HEK293 (cell line): ENCODE measurements around the gene PSMD2.

Experiments used
- CTCF ChIA-PET: fragments of 350-600 bp; formaldehyde crosslinking; extraction: SDS; loops from one replicate; lab custom pipeline; 2021; ENCODE audit warnings: antibody characterized with exemption; lab: Yijun Ruan, JAX
- POLR2A ChIA-PET: fragments of 300-600 bp; formaldehyde crosslinking; extraction: SDS; loops from one replicate; lab custom pipeline; 2020; ENCODE audit warnings: antibody characterized with exemption, inconsistent platforms; lab: Yijun Ruan, JAX
- H3K27ac ChIP-seq: fragments of 200-500 bp; sonication (Bioruptor generic); 2 replicates; pipeline ENCODE4 v1.5.1; 2014; ENCODE audit warnings: low read depth, low read length, control low read depth, inconsistent platforms; ENCODE audit errors: extremely low read depth
- H3K36me3 ChIP-seq, 2 experiments: fragments of 200-500 bp in 1 of 2; sonication (Bioruptor generic) in 1 of 2; 1 replicate in 1 of 2; 2 replicates in 1 of 2; pipeline ENCODE4 v1.5.1; 2014 to 2017; ENCODE audit warnings: inconsistent platforms in 2 of 2, low read length in 2 of 2; ENCODE audit not compliant: control insufficient read depth in 2 of 2, insufficient read depth in 1 of 2
- H3K4me1 ChIP-seq: fragments of 200-500 bp; sonication (Bioruptor generic); 2 replicates; pipeline ENCODE4 v1.5.1; 2014; ENCODE audit warnings: mild to moderate bottlenecking, low read length, inconsistent platforms; ENCODE audit not compliant: control insufficient read depth, insufficient read depth
- H3K4me3 ChIP-seq: 2 replicates; pipeline ENCODE4 v1.5.1; 2011; ENCODE audit warnings: low read depth, mild to moderate bottlenecking, control low read depth, low read length, moderate library complexity
- H3K9me3 ChIP-seq: fragments of 200-500 bp; sonication (Bioruptor generic); 2 replicates; pipeline ENCODE4 v1.5.1; 2014; ENCODE audit warnings: low read depth, low read length, inconsistent platforms; ENCODE audit not compliant: control insufficient read depth, insufficient read depth
- CTCF ChIP-seq: fragments of 450-650 bp; formaldehyde crosslinking; IDR thresholded peaks from 2 replicates; pipeline ENCODE4 v1.5.1; 2016; ENCODE audit warnings: missing biosample characterization, missing genetic modification characterization
- FEZF1 ChIP-seq: fragments of 450-650 bp; formaldehyde crosslinking; IDR thresholded peaks from 2 replicates; pipeline ENCODE4 v1.5.1; 2016; ENCODE audit warnings: missing biosample characterization, missing genetic modification characterization
- GLIS1 ChIP-seq: fragments of 450-650 bp; formaldehyde crosslinking; IDR thresholded peaks from 2 replicates; pipeline ENCODE4 v1.5.1; 2016; ENCODE audit warnings: missing biosample characterization, missing genetic modification characterization
- KLF17 ChIP-seq: fragments of 450-650 bp; formaldehyde crosslinking; IDR thresholded peaks from 2 replicates; pipeline ENCODE4 v1.5.1; 2016; ENCODE audit warnings: missing biosample characterization, missing genetic modification characterization
- PRDM1 ChIP-seq: fragments of 450-650 bp; formaldehyde crosslinking; IDR thresholded peaks from 2 replicates; pipeline ENCODE4; 2016; ENCODE audit warnings: missing biosample characterization, missing genetic modification characterization
- SP2 ChIP-seq: fragments of 450-650 bp; formaldehyde crosslinking; IDR thresholded peaks from 2 replicates; pipeline ENCODE4 v1.5.1; 2016; ENCODE audit warnings: missing biosample characterization, missing genetic modification characterization
- ZBTB48 ChIP-seq: fragments of 450-650 bp; formaldehyde crosslinking; IDR thresholded peaks from 2 replicates; pipeline ENCODE4 v1.5.1; 2016; ENCODE audit warnings: missing biosample characterization, missing genetic modification characterization
- ZNF366 ChIP-seq: fragments of 450-650 bp; formaldehyde crosslinking; conservative IDR thresholded peaks from 2 replicates; pipeline ENCODE4 v1.5.1; 2016; ENCODE audit warnings: missing biosample characterization, missing genetic modification characterization
- ZNF404 ChIP-seq: fragments of 450-650 bp; formaldehyde crosslinking; IDR thresholded peaks from 2 replicates; pipeline ENCODE4 v1.5.1; 2017; ENCODE audit warnings: missing biosample characterization, missing genetic modification characterization
- ZNF48 ChIP-seq: fragments of 450-650 bp; formaldehyde crosslinking; IDR thresholded peaks from 2 replicates; pipeline ENCODE4 v1.5.1; 2016; ENCODE audit warnings: missing biosample characterization, missing genetic modification characterization
- ZNF510 ChIP-seq: fragments of 450-650 bp; formaldehyde crosslinking; IDR thresholded peaks from 2 replicates; pipeline ENCODE4 v1.5.1; 2018; ENCODE audit warnings: mild to moderate bottlenecking, missing genetic modification characterization, missing biosample characterization; ENCODE audit not compliant: insufficient replicate concordance
- ZSCAN4 ChIP-seq: fragments of 450-650 bp; formaldehyde crosslinking; IDR thresholded peaks from 2 replicates; pipeline ENCODE4 v1.5.1; 2017; ENCODE audit warnings: missing biosample characterization, missing genetic modification characterization
- TF ChIP-seq, protein P1 (sequence below): fragments of 450-650 bp; formaldehyde crosslinking; IDR thresholded peaks from 2 replicates; pipeline ENCODE4 v1.5.1; 2016; ENCODE audit warnings: missing biosample characterization, missing genetic modification characterization
- TF ChIP-seq, protein P2 (sequence below): fragments of 450-650 bp; formaldehyde crosslinking; IDR thresholded peaks from 2 replicates; pipeline ENCODE4 v1.5.1; 2016; ENCODE audit warnings: missing biosample characterization, missing genetic modification characterization
- TF ChIP-seq, protein P3 (sequence below): fragments of 450-650 bp; formaldehyde crosslinking; IDR thresholded peaks from 2 replicates; pipeline ENCODE4 v1.5.1; 2016; ENCODE audit warnings: missing biosample characterization, missing genetic modification characterization
- TF ChIP-seq, protein P4 (sequence below): fragments of 450-650 bp; formaldehyde crosslinking; IDR thresholded peaks from 2 replicates; pipeline ENCODE4 v1.5.1; 2016; ENCODE audit warnings: missing biosample characterization, missing genetic modification characterization, low read depth

The PSMD2 gene

GRCh38 chr3:184344579-184345316 is 45.7 kb downstream of the PSMD2 start:
- Histone ChIP-seq H3K36me3 (peaks cover 0 to 56% of the 10 kb centered on the region in 2 experiments; a peak in 1 of 3 replicates), H3K4me1 (no peaks in the 10 kb centered on the region), H3K9me3 (no peaks in the 10 kb centered on the region), H3K27ac (no peak overlapping the region), H3K4me3 (no peak overlapping the region)
- ChIA-PET POLR2A (interaction anchor here (1.5 kb wide), 2 partner anchors 16 to 18 kb away, joined by 5 to 6 read pairs; no protein-coding TSS in a partner anchor), CTCF (interaction anchor here (0.7 to 3.1 kb wide), 3 partner anchors 11 to 169 kb away, joined by 3 to 13 read pairs (median 3); partner anchors contain the start of genes CLCN2 and POLR2H)
- TF ChIP-seq ZBTB48 (no peak), GLIS1 (peak; percentile 46; the same call in 1 of the 2 replicates), FEZF1 (tag by site-specific recombination) (no peak), ZNF48 (tag by site-specific recombination) (no peak)
- TF ChIP-seq, protein P1, sequence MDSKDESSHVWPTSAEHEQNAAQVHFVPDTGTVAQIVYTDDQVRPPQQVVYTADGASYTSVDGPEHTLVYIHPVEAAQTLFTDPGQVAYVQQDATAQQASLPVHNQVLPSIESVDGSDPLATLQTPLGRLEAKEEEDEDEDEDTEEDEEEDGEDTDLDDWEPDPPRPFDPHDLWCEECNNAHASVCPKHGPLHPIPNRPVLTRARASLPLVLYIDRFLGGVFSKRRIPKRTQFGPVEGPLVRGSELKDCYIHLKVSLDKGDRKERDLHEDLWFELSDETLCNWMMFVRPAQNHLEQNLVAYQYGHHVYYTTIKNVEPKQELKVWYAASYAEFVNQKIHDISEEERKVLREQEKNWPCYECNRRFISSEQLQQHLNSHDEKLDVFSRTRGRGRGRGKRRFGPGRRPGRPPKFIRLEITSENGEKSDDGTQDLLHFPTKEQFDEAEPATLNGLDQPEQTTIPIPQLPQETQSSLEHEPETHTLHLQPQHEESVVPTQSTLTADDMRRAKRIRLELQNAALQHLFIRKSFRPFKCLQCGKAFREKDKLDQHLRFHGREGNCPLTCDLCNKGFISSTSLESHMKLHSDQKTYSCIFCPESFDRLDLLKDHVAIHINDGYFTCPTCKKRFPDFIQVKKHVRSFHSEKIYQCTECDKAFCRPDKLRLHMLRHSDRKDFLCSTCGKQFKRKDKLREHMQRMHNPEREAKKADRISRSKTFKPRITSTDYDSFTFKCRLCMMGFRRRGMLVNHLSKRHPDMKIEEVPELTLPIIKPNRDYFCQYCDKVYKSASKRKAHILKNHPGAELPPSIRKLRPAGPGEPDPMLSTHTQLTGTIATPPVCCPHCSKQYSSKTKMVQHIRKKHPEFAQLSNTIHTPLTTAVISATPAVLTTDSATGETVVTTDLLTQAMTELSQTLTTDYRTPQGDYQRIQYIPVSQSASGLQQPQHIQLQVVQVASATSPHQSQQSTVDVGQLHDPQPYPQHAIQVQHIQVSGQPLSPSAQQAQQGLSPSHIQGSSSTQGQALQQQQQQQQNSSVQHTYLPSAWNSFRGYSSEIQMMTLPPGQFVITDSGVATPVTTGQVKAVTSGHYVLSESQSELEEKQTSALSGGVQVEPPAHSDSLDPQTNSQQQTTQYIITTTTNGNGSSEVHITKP: no peak
- TF ChIP-seq, protein P2, sequence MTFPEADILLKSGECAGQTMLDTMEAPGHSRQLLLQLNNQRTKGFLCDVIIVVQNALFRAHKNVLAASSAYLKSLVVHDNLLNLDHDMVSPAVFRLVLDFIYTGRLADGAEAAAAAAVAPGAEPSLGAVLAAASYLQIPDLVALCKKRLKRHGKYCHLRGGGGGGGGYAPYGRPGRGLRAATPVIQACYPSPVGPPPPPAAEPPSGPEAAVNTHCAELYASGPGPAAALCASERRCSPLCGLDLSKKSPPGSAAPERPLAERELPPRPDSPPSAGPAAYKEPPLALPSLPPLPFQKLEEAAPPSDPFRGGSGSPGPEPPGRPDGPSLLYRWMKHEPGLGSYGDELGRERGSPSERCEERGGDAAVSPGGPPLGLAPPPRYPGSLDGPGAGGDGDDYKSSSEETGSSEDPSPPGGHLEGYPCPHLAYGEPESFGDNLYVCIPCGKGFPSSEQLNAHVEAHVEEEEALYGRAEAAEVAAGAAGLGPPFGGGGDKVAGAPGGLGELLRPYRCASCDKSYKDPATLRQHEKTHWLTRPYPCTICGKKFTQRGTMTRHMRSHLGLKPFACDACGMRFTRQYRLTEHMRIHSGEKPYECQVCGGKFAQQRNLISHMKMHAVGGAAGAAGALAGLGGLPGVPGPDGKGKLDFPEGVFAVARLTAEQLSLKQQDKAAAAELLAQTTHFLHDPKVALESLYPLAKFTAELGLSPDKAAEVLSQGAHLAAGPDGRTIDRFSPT (tag by site-specific recombination): peak; percentile 42

GRCh38 chr3:184345317-184346144 is 46.5 kb downstream of the PSMD2 start:
- Histone ChIP-seq H3K36me3 (peaks cover 0 to 58% of the 10 kb centered on the region in 2 experiments; a peak in 1 of 3 replicates), H3K4me1 (no peaks in the 10 kb centered on the region), H3K9me3 (no peaks in the 10 kb centered on the region), H3K27ac (no peak overlapping the region), H3K4me3 (no peak overlapping the region)
- ChIA-PET CTCF (interaction anchor here (0.7 to 3.1 kb wide), 3 partner anchors 10 to 168 kb away, joined by 3 to 13 read pairs (median 4); partner anchors contain the start of genes CLCN2 and POLR2H), POLR2A (interaction anchor here (1.5 kb wide), 2 partner anchors 15 to 17 kb away, joined by 5 to 6 read pairs; no protein-coding TSS in a partner anchor)
- TF ChIP-seq ZNF510 (tag by site-specific recombination) (no peak), ZNF404 (tag by site-specific recombination) (no peak), ZSCAN4 (tag by site-specific recombination) (no peak), SP2 (tag by site-specific recombination) (peak; percentile 22), PRDM1 (tag by site-specific recombination) (peak; percentile 68), KLF17 (tag by site-specific recombination) (no peak), ZNF366 (tag by site-specific recombination) (peak; percentile 44; the same call in 1 of the 2 replicates), CTCF (tag by site-specific recombination) (peak; percentile 58; the same call in 1 of the 2 replicates)
- TF ChIP-seq, protein P3, sequence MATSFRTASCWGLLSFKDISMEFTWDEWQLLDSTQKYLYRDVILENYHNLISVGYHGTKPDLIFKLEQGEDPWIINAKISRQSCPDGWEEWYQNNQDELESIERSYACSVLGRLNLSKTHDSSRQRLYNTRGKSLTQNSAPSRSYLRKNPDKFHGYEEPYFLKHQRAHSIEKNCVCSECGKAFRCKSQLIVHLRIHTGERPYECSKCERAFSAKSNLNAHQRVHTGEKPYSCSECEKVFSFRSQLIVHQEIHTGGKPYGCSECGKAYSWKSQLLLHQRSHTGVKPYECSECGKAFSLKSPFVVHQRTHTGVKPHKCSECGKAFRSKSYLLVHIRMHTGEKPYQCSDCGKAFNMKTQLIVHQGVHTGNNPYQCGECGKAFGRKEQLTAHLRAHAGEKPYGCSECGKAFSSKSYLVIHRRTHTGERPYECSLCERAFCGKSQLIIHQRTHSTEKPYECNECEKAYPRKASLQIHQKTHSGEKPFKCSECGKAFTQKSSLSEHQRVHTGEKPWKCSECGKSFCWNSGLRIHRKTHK (tag by site-specific recombination): no peak
- TF ChIP-seq, protein P4, sequence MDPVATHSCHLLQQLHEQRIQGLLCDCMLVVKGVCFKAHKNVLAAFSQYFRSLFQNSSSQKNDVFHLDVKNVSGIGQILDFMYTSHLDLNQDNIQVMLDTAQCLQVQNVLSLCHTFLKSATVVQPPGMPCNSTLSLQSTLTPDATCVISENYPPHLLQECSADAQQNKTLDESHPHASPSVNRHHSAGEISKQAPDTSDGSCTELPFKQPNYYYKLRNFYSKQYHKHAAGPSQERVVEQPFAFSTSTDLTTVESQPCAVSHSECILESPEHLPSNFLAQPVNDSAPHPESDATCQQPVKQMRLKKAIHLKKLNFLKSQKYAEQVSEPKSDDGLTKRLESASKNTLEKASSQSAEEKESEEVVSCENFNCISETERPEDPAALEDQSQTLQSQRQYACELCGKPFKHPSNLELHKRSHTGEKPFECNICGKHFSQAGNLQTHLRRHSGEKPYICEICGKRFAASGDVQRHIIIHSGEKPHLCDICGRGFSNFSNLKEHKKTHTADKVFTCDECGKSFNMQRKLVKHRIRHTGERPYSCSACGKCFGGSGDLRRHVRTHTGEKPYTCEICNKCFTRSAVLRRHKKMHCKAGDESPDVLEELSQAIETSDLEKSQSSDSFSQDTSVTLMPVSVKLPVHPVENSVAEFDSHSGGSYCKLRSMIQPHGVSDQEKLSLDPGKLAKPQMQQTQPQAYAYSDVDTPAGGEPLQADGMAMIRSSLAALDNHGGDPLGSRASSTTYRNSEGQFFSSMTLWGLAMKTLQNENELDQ (tag by site-specific recombination): no peak
